ENCODE results near the gene CDKN1B.

CDKN1B gene

DNA sequence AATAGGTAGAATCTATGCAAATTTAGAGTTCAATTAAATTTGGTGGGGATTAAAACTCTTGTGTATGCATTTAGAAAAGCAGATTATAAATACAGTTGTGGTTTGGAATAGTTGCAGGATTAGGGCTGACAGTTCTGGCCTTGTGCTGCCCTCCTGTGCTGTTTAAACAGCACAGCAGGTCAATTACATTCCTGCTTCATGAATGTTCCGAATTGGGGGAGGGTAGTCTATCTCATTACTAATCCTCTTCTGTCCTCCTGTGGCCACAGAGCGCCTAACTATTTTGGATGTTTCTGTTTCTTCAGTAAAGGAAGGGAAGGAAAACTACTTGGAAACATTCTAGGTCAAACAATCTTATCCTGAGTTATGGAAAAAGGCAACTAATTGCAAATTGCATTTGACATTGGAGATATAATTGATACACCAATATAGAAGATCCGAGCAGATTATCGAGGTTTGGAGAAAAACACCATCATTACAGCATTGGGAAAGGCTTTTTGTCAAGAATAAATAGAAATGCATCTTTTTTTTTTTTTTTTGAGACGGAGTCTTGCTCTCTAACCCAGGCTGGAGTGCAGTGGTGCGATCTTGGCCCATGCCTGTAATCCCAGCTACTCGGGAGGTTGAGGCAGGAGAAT, 12.5 kb upstream of the CDKN1B start:
- DNase-seq = no peak

GRCh38 chr12:12705838-12706520, 11.2 kb upstream of the CDKN1B start:
- no peak for DNase-seq

- DNase-seq = no peak
Measured at GRCh38 chr12:12713932-12714275, 3.3 kb upstream of the CDKN1B start.

DNA sequence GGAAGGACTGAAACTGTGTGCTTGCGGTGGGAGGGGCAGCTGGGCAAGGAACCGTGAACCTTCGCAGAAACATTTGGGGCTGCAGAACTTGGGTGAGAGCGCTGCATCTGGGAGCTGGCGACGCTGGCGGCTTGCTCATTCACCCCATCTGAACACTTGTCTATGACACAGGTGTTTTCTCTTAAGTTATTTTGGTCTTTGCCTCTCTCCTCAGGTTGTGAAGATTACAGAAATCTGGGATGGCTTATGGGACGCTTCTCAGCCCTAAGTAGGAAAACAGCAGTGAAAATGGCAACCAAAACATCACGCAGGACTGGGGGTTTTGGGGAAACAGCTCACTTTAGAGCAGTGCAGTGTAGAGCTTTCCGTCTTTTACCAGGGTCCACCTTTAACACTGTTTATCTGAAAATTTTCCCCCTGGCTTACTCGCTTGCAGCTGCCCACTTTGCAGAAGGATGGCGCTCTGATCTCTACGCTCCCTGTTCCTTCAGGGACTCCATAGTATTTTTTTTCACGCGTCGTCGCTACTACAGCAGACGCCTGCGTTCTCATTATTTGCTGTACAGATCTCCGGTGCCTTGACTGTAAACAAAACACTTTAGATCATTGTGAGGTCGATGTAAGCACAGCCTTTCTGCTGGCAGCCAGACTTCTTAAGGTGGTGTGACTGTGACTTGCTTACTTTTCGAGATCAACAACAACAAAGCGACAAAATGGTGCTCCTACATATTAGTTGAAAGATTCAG, 2.7 kb upstream of the CDKN1B start:
- DNase-seq = no peak

GRCh38 chr12:12715128-12715458, 2.1 kb upstream of the CDKN1B start:
- no peak for DNase-seq

- DNase-seq = peak; percentile 7
Measured at GRCh38 chr12:12715459-12716150, 1.6 kb upstream of the CDKN1B start.

DNA sequence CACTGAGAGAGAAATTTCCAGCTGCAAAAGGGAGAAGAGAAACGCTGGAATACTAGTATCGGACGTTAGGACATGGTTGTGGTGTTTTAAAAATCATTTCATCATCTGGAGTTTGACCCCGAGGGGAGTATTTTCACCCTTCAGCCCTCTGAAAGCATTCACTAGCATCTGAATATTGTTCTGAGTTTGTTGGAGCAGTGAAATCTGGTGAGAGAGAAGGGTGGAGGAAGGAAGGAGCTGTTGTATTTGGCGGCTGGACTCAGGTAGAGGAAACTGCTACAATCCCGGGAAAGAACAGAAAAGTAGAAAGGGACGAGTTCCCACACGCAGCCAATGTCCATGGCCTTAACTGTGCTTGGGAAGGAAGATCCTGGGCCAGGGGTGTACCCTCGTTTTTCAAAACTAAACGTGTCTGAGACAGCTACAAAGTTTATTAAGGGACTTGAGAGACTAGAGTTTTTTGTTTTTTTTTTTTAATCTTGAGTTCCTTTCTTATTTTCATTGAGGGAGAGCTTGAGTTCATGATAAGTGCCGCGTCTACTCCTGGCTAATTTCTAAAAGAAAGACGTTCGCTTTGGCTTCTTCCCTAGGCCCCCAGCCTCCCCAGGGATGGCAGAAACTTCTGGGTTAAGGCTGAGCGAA, 896 bp upstream of the CDKN1B start:
- DNase-seq = no peak

GRCh38 chr12:12717586-12718380, 615 bp downstream of the CDKN1B start:
- DNase-seq = peak; percentile 8

DNA sequence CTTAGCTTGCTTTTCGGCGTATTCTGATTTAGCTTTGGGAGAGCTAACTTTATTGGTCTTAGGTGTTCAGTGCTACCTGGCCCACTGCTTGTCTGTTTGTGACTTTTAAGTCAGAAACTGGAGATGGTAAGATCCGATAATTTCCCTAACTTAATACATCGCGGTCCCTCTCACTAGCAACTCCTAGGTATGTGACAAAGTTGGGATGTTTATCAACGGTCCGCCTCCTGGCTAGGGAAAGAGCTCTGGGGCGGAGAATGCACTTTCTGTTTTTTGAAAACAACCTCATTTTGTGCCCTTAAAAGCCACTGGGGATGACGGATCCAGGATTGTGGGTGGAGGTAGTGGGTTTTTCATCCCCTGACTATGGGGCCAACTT, 1.2 kb downstream of the CDKN1B start:
- no peak for DNase-seq

DNA sequence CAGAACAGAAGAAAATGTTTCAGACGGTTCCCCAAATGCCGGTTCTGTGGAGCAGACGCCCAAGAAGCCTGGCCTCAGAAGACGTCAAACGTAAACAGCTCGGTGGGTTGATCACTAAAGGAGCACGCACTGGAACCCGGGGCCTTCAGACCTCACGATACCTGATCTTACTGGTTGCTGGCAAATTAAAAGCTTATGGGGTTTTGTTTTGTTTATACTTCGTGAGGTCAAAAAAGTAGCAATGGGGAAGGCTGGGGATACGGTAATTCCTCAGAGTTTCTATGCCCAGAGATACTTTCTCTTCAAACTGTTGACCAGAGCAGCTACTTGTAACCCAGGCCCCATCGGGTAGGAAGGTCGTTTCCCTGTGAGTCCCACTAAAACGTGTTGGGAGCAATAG, 1.7 kb downstream of the CDKN1B start:
- no peak for DNase-seq

GRCh38 chr12:12719496-12719895, 2.3 kb downstream of the CDKN1B start:
- DNase-seq = no peak

DNA sequence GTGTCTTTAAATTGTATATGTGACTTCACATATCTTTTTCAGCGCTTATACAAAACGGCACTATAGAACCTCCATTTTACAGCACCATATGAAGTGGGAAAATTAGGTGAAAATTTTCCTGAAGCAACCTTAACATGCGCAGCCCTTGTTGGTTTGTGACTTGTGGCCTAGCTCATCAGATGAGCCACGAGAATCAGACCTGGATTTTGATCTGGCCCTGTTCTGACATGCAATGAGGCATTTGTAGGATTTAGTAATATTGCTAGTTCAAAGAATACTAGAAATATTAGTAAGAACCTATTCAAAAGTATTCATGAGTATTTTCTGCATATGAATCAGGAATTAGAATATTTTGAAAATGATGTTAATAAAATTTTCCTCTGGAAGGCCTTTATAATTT, 2.9 kb downstream of the CDKN1B start:
- no peak for DNase-seq

DNA sequence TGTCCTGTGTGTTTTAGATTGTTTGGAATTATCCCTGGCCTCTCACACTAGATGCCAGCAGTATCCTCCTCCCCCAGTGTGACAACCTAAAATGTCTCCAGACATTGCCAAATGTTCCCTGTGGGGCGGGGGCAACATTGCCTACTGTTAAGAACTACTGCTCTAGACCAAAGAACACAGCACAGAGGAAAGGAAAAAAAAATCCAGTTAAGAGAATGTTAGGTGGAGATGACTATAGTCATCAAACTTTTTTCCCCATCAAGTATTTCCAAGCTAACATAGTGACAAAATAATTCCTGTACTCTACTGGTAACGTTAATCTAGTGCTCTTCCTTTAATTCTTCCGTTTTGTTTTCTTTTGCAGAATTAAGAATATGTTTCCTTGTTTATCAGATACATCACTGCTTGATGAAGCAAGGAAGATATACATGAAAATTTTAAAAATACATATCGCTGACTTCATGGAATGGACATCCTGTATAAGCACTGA, 3.5 kb downstream of the CDKN1B start:
- DNase-seq = no peak

- DNase-seq = no peak
Measured at GRCh38 chr12:12721176-12721751, 4.1 kb downstream of the CDKN1B start.

DNA sequence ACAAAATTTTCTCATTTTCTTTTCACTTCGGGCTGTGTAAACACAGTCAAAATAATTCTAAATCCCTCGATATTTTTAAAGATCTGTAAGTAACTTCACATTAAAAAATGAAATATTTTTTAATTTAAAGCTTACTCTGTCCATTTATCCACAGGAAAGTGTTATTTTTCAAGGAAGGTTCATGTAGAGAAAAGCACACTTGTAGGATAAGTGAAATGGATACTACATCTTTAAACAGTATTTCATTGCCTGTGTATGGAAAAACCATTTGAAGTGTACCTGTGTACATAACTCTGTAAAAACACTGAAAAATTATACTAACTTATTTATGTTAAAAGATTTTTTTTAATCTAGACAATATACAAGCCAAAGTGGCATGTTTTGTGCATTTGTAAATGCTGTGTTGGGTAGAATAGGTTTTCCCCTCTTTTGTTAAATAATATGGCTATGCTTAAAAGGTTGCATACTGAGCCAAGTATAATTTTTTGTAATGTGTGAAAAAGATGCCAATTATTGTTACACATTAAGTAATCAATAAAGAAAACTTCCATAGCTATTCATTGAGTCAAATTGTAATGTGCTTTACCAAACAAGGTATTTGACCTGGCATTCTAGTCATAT, 4.8 kb downstream of the CDKN1B start:
- no peak for DNase-seq

- no peak for DNase-seq
Measured at GRCh38 chr12:12722435-12723148, 5.4 kb downstream of the CDKN1B start.

DNA sequence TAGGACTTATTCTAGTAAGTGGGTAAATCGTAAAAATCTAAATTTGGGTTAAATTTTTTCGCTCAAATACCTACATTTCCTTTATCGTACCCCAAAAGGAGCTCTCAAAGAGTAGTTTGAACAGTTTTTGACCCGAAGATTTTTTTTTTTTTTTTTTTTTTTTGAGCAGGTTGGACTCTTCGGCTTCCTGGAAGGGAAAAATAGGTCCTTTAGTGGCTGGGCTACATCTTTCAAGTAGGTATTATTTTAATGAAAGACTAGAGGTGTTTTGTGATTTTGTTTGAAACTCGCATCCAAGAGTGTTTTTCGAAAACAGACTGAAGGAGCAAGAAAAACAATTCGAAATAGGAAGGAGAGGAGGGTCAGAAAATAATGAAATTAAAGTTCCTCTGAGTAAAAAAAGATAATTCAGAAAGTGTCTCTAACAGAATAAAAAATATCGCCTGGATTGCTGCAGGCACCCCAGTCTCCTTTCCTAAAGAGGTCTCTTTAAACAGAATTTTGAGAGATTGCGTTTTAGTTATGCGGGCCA, 6.0 kb downstream of the CDKN1B start:
- DNase-seq = no peak

GRCh38 chr12:12723681-12724420, 6.7 kb downstream of the CDKN1B start:
- DNase-seq = peak; percentile 17

DNA sequence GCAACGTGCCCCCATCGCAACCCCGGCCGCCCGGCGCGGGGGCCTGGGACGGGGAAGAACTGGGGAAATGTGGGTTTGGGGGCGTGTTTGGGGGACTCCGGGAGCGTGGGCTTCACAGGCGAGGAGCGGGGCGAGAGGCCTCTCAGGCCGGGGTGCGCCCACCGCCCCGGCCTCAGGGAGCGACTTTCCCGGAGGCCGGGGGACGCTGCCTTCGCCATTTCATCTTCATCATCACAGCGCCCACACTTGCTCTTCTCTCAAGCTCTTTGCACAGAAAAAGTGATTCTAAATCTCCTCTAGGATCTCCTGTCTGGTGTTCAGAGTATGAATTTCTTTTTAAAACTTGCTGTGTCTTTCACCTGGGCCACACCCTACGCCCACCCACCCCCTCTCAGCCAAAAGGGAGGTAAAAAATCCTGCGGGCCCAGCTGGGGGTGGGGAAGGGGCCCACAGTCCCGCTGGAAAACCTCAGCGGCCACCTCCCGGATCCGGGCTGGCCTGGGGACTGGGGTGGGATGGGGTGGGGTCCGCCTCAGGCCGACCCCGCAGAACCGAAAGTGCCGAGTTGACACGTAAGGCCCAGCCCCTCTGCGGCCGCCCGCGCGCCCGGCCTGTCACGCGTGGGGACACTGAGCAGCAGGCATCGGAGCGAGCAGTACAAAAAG, 7.4 kb downstream of the CDKN1B start:
- DNase-seq = no peak
